Measurements from ENCODE around the gene SLC16A1.

The SLC16A1 gene

GRCh38 chr1:112950426-112950825, 5.6 kb downstream of the SLC16A1 start:
- no peak overlapping the region for H3K4me3 ChIP-seq (ENCODE audit: severe bottlenecking)
- peaks cover 2% of the 10 kb centered on the region for H3K9me3 ChIP-seq (ENCODE audit: severe bottlenecking)
- no peaks in the 10 kb centered on the region for H3K27me3 ChIP-seq (ENCODE audit: insufficient read depth, poor library complexity, severe bottlenecking)
- peaks cover 35% of the 10 kb centered on the region for H3K4me1 ChIP-seq (ENCODE audit: insufficient read depth, poor library complexity, severe bottlenecking)
- H3K36me3 ChIP-seq (ENCODE audit: low read depth) = peaks cover 61% of the 10 kb centered on the region
- H3K27ac ChIP-seq (ENCODE audit: poor library complexity, severe bottlenecking) = no peak overlapping the region
- DNase-seq (ENCODE audit: low spot score) (no peak), ATAC-seq (ENCODE audit: low read depth) (no peak)
- no peak for TF ChIP-seq CTCF (IDR thresholded peaks at IDR 0.05; ENCODE audit: poor library complexity, severe bottlenecking)

- Histone ChIP-seq H3K36me3 (ENCODE audit: low read depth) (peaks cover 62% of the 10 kb centered on the region), H3K27me3 (ENCODE audit: insufficient read depth, poor library complexity, severe bottlenecking) (no peaks in the 10 kb centered on the region), H3K4me3 (ENCODE audit: severe bottlenecking) (no peak overlapping the region), H3K27ac (ENCODE audit: poor library complexity, severe bottlenecking) (no peak overlapping the region), H3K4me1 (ENCODE audit: insufficient read depth, poor library complexity, severe bottlenecking) (peaks cover 16% of the 10 kb centered on the region), H3K9me3 (ENCODE audit: severe bottlenecking) (peaks cover 2% of the 10 kb centered on the region)
- no peak for TF ChIP-seq CTCF (IDR thresholded peaks at IDR 0.05; ENCODE audit: poor library complexity, severe bottlenecking)
- no peak for ATAC-seq (ENCODE audit: low read depth)
- DNase-seq (ENCODE audit: low spot score) = no peak
These were observed 9.3 kb downstream of the SLC16A1 start for GRCh38 chr1:112946683-112947082.

GRCh38 chr1:112939810-112940209, 16.2 kb downstream of the SLC16A1 start:
- DNase-seq (ENCODE audit: low spot score) (no peak), ATAC-seq (ENCODE audit: low read depth) (no peak)
- H3K9me3 ChIP-seq (ENCODE audit: severe bottlenecking) = no peaks in the 10 kb centered on the region
- H3K4me3 ChIP-seq (ENCODE audit: severe bottlenecking) = no peak overlapping the region
- peaks cover 49% of the 10 kb centered on the region for H3K36me3 ChIP-seq (ENCODE audit: low read depth)
- TF ChIP-seq CTCF (IDR thresholded peaks at IDR 0.05; ENCODE audit: poor library complexity, severe bottlenecking) = no peak
- peaks cover 50% of the 10 kb centered on the region for H3K4me1 ChIP-seq (ENCODE audit: insufficient read depth, poor library complexity, severe bottlenecking)
- H3K27me3 ChIP-seq (ENCODE audit: insufficient read depth, poor library complexity, severe bottlenecking) = no peaks in the 10 kb centered on the region
- peak overlapping the region; percentile 97 for H3K27ac ChIP-seq (ENCODE audit: poor library complexity, severe bottlenecking)

GRCh38 chr1:112938210-112938609, 17.8 kb downstream of the SLC16A1 start:
- H3K27ac ChIP-seq (ENCODE audit: poor library complexity, severe bottlenecking) = peak overlapping the region; percentile 97
- H3K27me3 ChIP-seq (ENCODE audit: insufficient read depth, poor library complexity, severe bottlenecking) = no peaks in the 10 kb centered on the region
- H3K4me1 ChIP-seq (ENCODE audit: insufficient read depth, poor library complexity, severe bottlenecking) = peaks cover 63% of the 10 kb centered on the region
- no peak overlapping the region for H3K4me3 ChIP-seq (ENCODE audit: severe bottlenecking)
- H3K36me3 ChIP-seq (ENCODE audit: low read depth) = peaks cover 38% of the 10 kb centered on the region
- no peak for TF ChIP-seq CTCF (IDR thresholded peaks at IDR 0.05; ENCODE audit: poor library complexity, severe bottlenecking)
- ATAC-seq (ENCODE audit: low read depth) = no peak
- no peak for DNase-seq (ENCODE audit: low spot score)
- no peaks in the 10 kb centered on the region for H3K9me3 ChIP-seq (ENCODE audit: severe bottlenecking)

GRCh38 chr1:112937495-112937894, 18.5 kb downstream of the SLC16A1 start:
- H3K27me3 ChIP-seq (ENCODE audit: insufficient read depth, poor library complexity, severe bottlenecking) = no peaks in the 10 kb centered on the region
- DNase-seq (ENCODE audit: low spot score) = no peak
- H3K9me3 ChIP-seq (ENCODE audit: severe bottlenecking) = no peaks in the 10 kb centered on the region
- no peak for TF ChIP-seq CTCF (IDR thresholded peaks at IDR 0.05; ENCODE audit: poor library complexity, severe bottlenecking)
- no peak overlapping the region for H3K4me3 ChIP-seq (ENCODE audit: severe bottlenecking)
- peaks cover 63% of the 10 kb centered on the region for H3K4me1 ChIP-seq (ENCODE audit: insufficient read depth, poor library complexity, severe bottlenecking)
- ATAC-seq (ENCODE audit: low read depth) = peak; percentile 41; the same call in 2 of the 3 replicates
- H3K36me3 ChIP-seq (ENCODE audit: low read depth) = peaks cover 31% of the 10 kb centered on the region; the same call in 1 of the 2 replicates
- H3K27ac ChIP-seq (ENCODE audit: poor library complexity, severe bottlenecking) = peak overlapping the region; percentile 97
